Heart left ventricle (tissue), 16 donors: Measurements from ENCODE around the gene ATP6AP2. TPM values are rescaled to one million over a fixed set of nuclear protein-coding genes. Genes with fewer than 3 reads are reported as not detected.

Source experiments
- ATAC-seq, 4 donors: fragments of 200-7000 bp; cut with Tn5 transposase; one replicate each; pipeline ENCODE4 v1.9.1; 2020 to 2022; ENCODE audit warnings: moderate library complexity in 4 of 4, mild to moderate bottlenecking in 3 of 4, moderate number of reproducible peaks in 1 of 4
- DNase-seq, 5 donors: peaks; one replicate each; pipeline ENCODE4 v3.0.0-alpha.2; 2020
- H3K27ac ChIP-seq, 12 donors: fragments of 200-600 bp; sonication (generic) in 4 of 12; one replicate each; pipeline versions ENCODE4 v1.5.0 to v1.8.0; 2016 to 2022; ENCODE audit warnings: mild to moderate bottlenecking in 2 of 12
- H3K27me3 ChIP-seq, 9 donors: fragments of 200-600 bp; sonication (generic) in 2 of 9; one replicate each; pipeline versions ENCODE4 v1.5.1 to v1.8.0; 2016 to 2022; ENCODE audit warnings: mild to moderate bottlenecking in 3 of 9
- H3K36me3 ChIP-seq, 9 donors: fragments of 200-600 bp; sonication (generic) in 2 of 9; one replicate each; pipeline versions ENCODE4 v1.5.0 to v1.8.0; 2018 to 2022; ENCODE audit warnings: mild to moderate bottlenecking in 2 of 9
- H3K4me1 ChIP-seq, 12 donors: fragments of 200-600 bp; sonication (generic) in 4 of 12; one replicate each; pipeline versions ENCODE4 v1.5.0 to v1.8.0; 2016 to 2022; ENCODE audit warnings: mild to moderate bottlenecking in 3 of 12
- H3K4me3 ChIP-seq, 12 donors: fragments of 200-600 bp; sonication (generic) in 4 of 12; one replicate each; pipeline versions ENCODE4 v1.5.0 to v1.8.0; 2017 to 2022; ENCODE audit warnings: mild to moderate bottlenecking in 9 of 12, moderate library complexity in 4 of 12
- H3K9me3 ChIP-seq, 12 donors: fragments of 200-600 bp; sonication (generic) in 4 of 12; one replicate each; pipeline versions ENCODE4 v1.5.0 to v1.8.0; 2016 to 2022; ENCODE audit warnings: mild to moderate bottlenecking in 1 of 12
- POLR2A ChIP-seq, 2 donors: fragments of 450-650 bp; IDR thresholded peaks; one replicate each; pipeline ENCODE4 v1.6.1; 2017; ENCODE audit warnings: antibody characterized with exemption in 2 of 2, mild to moderate bottlenecking in 2 of 2, moderate library complexity in 2 of 2
- WGBS, 4 donors: extraction: QIAGEN DNeasy Blood & Tissue Kit in 2 of 4; methylation state at CpG; one replicate each; pipeline versions ENCODE4 v1.1.5 to v1.1.7; 2013 to 2018; 5-methylcytosine and 5-hydroxymethylcytosine counted together
- intact Hi-C, 10 donors: fragments of 100-400 bp; cut with DNase I; formaldehyde crosslinking; loops; one replicate each; pipeline versions ENCODE4 v1.11.1 to v1.14.2; 2022
- long read RNA-seq, 3 donors: library from polyadenylated mRNA; unstranded; transcript quantifications; one replicate each; pipeline ENCODE4 v2.0.0, GENCODE V29; 2020 to 2021
- polyA plus RNA-seq, 2 donors: library from polyadenylated mRNA; stranded (reverse); fragments of 200-250 nt; gene quantifications; one replicate each; pipeline ENCODE4 v1.2.3, GENCODE V29; 2013
- total RNA-seq, 9 donors: library from RNA; depleted of rRNA in 2 of 9; stranded (reverse); fragments of >200 nt in 2 of 9; fragmentation: NEBNext Ultra II Directional in 3 of 9; extraction: Animal tissue kit (Norgen Biotek cat#: 25700) in 3 of 9; gene quantifications; one replicate each; pipeline versions ENCODE4 v1.1.0 to v1.2.4, GENCODE V29; 2016 to 2023
- TF ChIP-seq, protein P1 (sequence below), 12 donors: fragments of 200-600 bp; sonication (generic) in 4 of 12; IDR thresholded peaks; one replicate each; pipeline versions ENCODE4 v1.5.0 to v1.8.0; 2018 to 2022; ENCODE audit warnings: antibody characterized with exemption in 12 of 12, mild to moderate bottlenecking in 5 of 12
- donor health status: ischemic (EF 13 %, LVEDD 7.1; RV severe dilation, severe dysfunction).
- donor health status: healthy with polysubstance abuse.
- donor health status: DM: no; HTN: yes; CAD: no.
- donor health status: DM: no; HTN: no; CAD: no.
- donor health status: ischemic (EF 25% LVEDD 6.9; RV normal size, moderate dysfunction).
- donor health status: ischemic (EF 25% LVEDD 5.7; RV mildly dilated, moderate dysfunction).
- donor health status: healthy.
- donor health status: DM: yes; HTN: yes; CAD: no.
- donor health status: ischemic (EF 35%, LVEDD 5.7; RV mildly dilated, moderate dysfunction).
- donor health status: nonischemic (EF 11% LVEDD 7.7; RV severe dilation, severe dysfunction).
- donor health status: DM: yes; HTN: yes; CAD: no.
- donor health status: PGD.
- donor health status: ischemic (EF 29% LVEDD 5.4; RV normal size, mild dysfunction).
- donor health status: nonischemic (EF 23%, LVEDD 6.1; RV moderate dilation, normal function).

Gene ATP6AP2, protein sequence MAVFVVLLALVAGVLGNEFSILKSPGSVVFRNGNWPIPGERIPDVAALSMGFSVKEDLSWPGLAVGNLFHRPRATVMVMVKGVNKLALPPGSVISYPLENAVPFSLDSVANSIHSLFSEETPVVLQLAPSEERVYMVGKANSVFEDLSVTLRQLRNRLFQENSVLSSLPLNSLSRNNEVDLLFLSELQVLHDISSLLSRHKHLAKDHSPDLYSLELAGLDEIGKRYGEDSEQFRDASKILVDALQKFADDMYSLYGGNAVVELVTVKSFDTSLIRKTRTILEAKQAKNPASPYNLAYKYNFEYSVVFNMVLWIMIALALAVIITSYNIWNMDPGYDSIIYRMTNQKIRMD
- total RNA-seq, result 10 to 100 TPM; 35.8 to 93.6 (median 51.0) TPM
- polyA plus RNA-seq, result 10 to 100 TPM; 28.5 to 61.0 TPM
- long read RNA-seq, donor 1, transcript ATP6AP2-217 (9 exons, 2,337 nt), result major isoform, 65 of 82 reads
- long read RNA-seq, donor 1, partial matches to known transcripts, result 9 of 82 reads
- long read RNA-seq, donor 1, other reads (novel, unspliced or antisense), result 5 of 82 reads
- long read RNA-seq, donor 2, transcript ATP6AP2-217 (9 exons, 2,337 nt), result major isoform, 407 of 437 reads
- long read RNA-seq, donor 2, transcript ATP6AP2-224 (8 exons, 1,929 nt), result minor isoform, 6 of 437 reads
- long read RNA-seq, donor 2, partial matches to known transcripts, result 8 of 437 reads
- long read RNA-seq, donor 2, other reads (novel, unspliced or antisense), result 4 of 437 reads
- long read RNA-seq, donor 3, transcript ATP6AP2-217 (9 exons, 2,337 nt), result major isoform, 81 of 88 reads
- long read RNA-seq, donor 3, partial matches to known transcripts, result 4 of 88 reads
- long read RNA-seq, donor 3, other reads (novel, unspliced or antisense), result 1 of 88 reads

DNA sequence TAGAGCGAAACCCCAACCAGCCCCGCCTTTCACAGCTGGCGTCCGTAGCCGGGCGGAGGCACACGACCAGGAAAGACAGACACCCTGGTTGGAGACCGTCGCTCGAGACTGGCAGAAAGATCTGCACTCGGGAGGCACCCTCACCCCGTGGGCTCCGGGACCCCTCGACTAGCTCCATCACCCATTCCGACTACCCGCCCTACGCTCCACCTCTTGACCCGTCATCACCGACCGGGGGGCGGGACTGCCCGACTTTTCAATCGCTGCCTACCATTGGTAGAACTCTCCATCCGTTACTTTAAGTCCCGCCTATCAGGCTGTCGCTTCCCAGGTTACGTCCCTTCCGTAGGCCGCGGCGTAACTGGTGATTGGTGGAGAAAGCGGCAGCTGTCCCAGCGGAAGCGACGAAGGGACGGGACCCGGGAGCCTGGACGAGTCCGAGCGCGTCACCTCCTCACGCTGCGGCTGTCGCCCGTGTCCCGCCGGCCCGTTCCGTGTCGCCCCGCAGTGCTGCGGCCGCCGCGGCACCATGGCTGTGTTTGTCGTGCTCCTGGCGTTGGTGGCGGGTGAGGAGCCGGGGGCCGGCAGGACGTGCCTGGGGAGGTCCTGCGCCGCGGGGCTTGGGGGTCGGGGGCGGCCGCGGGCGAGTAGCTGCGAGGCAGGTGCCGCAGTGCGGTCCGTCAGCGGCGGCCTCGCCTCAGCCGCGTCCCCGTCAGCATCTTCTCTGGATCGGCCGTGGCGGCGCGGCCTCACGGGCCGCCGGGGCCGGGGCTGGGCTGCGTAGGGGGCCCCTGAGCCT, at the start of gene ATP6AP2:
ATP6AP2 (plus strand) TSS at position 434 of the 799 bp plus-strand sequence; CDS start at position 530, 96 bp downstream.
- H3K4me3 ChIP-seq, result peak within 1 kb of the TSS; percentile 38 to 94 (median 78)
- TF ChIP-seq, protein P1, sequence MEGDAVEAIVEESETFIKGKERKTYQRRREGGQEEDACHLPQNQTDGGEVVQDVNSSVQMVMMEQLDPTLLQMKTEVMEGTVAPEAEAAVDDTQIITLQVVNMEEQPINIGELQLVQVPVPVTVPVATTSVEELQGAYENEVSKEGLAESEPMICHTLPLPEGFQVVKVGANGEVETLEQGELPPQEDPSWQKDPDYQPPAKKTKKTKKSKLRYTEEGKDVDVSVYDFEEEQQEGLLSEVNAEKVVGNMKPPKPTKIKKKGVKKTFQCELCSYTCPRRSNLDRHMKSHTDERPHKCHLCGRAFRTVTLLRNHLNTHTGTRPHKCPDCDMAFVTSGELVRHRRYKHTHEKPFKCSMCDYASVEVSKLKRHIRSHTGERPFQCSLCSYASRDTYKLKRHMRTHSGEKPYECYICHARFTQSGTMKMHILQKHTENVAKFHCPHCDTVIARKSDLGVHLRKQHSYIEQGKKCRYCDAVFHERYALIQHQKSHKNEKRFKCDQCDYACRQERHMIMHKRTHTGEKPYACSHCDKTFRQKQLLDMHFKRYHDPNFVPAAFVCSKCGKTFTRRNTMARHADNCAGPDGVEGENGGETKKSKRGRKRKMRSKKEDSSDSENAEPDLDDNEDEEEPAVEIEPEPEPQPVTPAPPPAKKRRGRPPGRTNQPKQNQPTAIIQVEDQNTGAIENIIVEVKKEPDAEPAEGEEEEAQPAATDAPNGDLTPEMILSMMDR (IDR thresholded peaks at IDR 0.05), result no peak
- TF ChIP-seq POLR2A (IDR thresholded peaks at IDR 0.05), result peak; percentile 34 to 80
- intact Hi-C loops, result loop anchor here in 1 of 10 donors (10.0 kb wide), 1 partner anchor 64 kb away; the partner anchor contains the start of gene CXorf38
- H3K27me3 ChIP-seq, result peaks cover 0 to 47% (median 0%) of the 10 kb centered on the region in 9 donors
- DNase-seq, result peak; percentile 90 to 94 (median 94)
- peak within 1 kb of the TSS; percentile 53 to 92 (median 86) for H3K27ac ChIP-seq
- H3K36me3 ChIP-seq, result no peaks in the 10 kb centered on the region
- H3K9me3 ChIP-seq, result peaks cover 0 to 11% (median 0%) of the 10 kb centered on the region in 12 donors
- peaks cover 0 to 25% (median 3%) of the 10 kb centered on the region in 12 donors for H3K4me1 ChIP-seq
- 0 to 40% (median 16%) methylated on average over 48 to 89 of the region's 89 CpGs for WGBS, 4 donors
- ATAC-seq, result peak; percentile 98 to 99 (median 99)

DNA sequence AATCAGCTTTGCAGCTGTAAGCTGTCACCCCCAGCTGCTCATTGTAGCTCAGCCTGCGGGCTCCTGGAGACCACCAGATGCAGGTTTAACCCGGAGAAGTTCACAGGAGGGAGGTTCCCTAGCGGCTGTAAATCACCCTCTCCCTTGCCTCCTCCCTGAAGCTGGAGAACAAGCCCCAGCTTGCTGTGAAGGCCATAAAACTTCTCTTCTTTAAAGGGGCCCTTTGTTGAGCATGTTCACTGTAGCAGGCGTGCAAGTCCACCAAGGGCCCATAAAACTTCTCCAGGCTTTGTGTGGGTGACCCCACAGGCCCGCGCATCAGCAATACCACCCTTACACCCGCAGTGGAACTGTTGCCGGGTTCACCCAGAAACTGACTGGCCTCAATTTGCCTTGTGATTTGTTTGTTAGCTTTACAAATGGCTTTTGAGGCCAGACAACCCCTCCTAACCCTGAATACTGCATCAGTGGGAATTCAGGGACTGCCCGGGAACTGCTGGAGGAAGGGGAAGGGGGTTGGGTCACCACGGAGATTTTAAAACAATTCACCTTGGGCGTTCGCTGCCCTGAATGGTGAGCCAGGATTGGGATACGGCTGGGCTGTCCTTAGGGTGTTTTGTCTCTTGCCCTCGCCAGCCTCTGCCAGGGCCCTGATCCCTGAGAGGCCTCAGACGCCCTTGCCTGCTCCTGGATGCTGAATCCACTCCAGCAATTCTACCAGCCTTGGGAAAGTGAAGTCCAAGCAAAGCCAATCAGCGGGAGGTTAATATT, 49.5 kb upstream of the ATP6AP2 start:
- H3K27ac ChIP-seq, result no peak overlapping the region
- WGBS, 4 donors, result 60 to 64% (median 62%) methylated on average over 15 to 16 of the region's 16 CpGs
- H3K4me3 ChIP-seq, result no peak overlapping the region
- TF ChIP-seq, protein P1 (IDR thresholded peaks at IDR 0.05), result no peak
- intact Hi-C loops, result loop anchor here in 1 of 10 donors (5.0 kb wide), 1 partner anchor 534 kb away; no protein-coding TSS in a partner anchor
- H3K9me3 ChIP-seq, result no peaks in the 10 kb centered on the region
- H3K4me1 ChIP-seq, result no peaks in the 10 kb centered on the region
- peak in 1 of 5 donors; percentile 32 for DNase-seq
- peak in 1 of 4 donors; percentile 26 for ATAC-seq
- no peaks in the 10 kb centered on the region for H3K36me3 ChIP-seq
- peaks cover 0 to 66% (median 0%) of the 10 kb centered on the region in 9 donors for H3K27me3 ChIP-seq

DNA sequence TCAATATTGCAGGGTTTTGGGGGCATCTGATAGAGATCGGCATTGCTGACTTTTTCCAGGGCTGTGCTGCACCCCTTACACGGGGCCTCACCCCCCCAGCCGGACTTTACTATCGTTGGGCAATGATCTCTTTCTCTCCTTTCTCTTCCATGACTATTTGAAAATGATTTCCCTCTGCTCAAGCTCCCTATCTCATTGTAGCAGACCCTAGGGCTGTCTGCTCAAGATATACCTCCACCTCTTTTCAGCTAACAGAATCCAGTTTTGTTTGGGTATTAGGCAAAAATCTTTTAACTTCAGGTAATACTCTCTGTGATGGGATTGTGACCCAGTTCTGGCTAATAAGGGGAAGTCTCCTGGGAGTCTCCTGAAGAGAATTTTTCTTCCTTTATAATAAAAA, 43.5 kb upstream of the ATP6AP2 start:
- H3K9me3 ChIP-seq, result no peaks in the 10 kb centered on the region
- H3K4me1 ChIP-seq, result peaks cover 0 to 11% (median 0%) of the 10 kb centered on the region in 12 donors
- TF ChIP-seq, protein P1 (IDR thresholded peaks at IDR 0.05), result no peak
- TF ChIP-seq POLR2A (IDR thresholded peaks at IDR 0.05), result no peak
- WGBS, 4 donors, result 67 to 88% (median 81%) methylated on average over 4 of the region's 4 CpGs
- ATAC-seq, result no peak
- H3K27me3 ChIP-seq, result peaks cover 0 to 67% (median 0%) of the 10 kb centered on the region in 9 donors
- H3K36me3 ChIP-seq, result no peaks in the 10 kb centered on the region
- DNase-seq, result no peak
- H3K4me3 ChIP-seq, result no peak overlapping the region
- intact Hi-C loops, result no loop called here
- H3K27ac ChIP-seq, result no peak overlapping the region
